Renal cortical epithelial cell (primary cell): ENCODE data around the gene SEC22A. TPM values are rescaled to one million over a fixed set of nuclear protein-coding genes. Genes with fewer than 3 reads are reported as not detected.

ENCODE experiments used
- DNase-seq: peaks from one replicate; pipeline ENCODE4 v3.0.0-alpha.2; 2011; ENCODE audit warnings: low read depth
- total RNA-seq: library from RNA; depleted of rRNA; stranded (reverse); fragments of >200 nt; gene quantifications from 2 replicates; pipeline ENCODE4 v1.2.3, GENCODE V29; 2014

The SEC22A gene
- total RNA-seq, 1 donor from 2014 or later = 42.9 TPM

GRCh38 chr3:123305192-123305591 is 103.4 kb downstream of the SEC22A start:
- no peak for DNase-seq

DNA sequence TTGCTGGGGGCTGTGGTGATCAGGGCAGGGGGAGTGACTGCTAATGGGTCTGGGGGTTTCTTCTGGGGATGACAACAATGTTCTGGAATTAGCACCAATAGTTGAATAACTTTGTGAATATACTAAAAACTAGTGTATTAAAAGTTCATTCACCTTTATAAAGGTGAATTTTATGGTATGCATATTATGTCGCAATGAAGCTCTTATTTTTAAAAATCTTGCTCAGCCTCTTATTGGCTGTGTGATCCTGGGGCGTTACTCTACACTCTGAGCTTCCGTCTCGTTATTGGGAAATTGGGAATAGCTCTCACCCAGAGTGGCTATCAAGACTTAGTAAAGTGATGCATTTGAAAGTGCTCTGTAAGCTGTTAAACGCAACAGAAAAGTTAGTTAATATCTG is 105.3 kb downstream of the SEC22A start:
- no peak for DNase-seq

DNA sequence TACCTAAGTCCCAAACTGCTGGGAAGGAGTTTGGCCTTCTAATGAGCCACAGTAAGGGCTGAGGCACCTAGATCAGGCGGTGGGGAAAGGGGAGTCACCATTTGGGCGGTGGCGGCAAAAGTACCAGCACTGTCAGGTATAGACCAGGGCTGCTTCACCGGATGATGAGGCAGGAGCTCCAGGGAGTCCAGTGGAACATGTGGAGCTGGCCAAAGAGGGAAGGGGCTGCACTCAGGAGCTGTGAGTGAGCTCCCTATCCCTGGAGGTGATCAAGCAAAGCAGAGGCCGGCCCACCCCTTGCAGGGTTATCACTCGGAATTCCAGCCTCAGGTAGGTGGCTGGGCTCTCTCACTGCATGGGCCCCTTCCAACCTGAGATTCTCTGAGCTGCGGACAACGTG is 108.4 kb downstream of the SEC22A start:
- DNase-seq = no peak

DNA sequence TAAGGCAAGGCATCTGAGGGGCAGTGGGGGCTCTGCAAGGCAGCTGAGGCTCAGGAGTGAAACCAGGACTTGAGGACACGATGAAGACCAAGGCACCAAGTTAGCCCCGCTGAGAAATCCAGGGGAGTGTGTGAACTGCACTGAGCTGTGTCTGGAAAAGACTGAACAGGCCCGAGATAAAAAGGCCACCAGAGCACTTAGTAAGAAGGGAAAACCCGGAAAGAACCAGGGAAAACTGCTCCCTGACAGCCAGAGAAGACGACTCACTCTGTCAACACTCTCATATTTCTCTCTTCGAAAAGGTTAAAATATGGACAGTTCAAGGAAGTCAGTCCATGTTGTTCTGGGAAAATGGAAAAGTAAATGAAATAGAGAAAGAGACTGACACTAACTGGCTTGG is 109.0 kb downstream of the SEC22A start:
- DNase-seq = peak; percentile 33

DNA sequence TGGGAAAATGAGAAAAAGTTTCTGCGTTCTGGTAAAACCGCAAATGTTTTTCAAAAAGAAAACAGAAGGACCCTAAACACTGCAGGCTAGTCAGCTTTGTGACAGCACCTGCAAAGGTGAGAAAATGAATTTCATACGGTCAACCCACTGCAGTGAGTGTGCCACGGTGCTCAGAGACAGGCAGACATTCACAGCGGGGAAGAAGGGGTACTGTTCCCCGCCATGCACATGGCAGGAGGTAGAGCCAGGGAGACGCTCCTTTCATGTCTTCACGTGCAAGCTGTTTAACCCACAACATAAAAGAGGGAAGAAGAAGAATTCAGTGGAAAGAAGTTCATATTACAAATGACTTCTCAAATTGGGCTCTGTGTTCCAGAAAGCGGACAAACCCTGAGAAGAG is 109.5 kb downstream of the SEC22A start:
- no peak for DNase-seq

GRCh38 chr3:123312331-123313265 is 110.9 kb downstream of the SEC22A start:
- no peak for DNase-seq

DNA sequence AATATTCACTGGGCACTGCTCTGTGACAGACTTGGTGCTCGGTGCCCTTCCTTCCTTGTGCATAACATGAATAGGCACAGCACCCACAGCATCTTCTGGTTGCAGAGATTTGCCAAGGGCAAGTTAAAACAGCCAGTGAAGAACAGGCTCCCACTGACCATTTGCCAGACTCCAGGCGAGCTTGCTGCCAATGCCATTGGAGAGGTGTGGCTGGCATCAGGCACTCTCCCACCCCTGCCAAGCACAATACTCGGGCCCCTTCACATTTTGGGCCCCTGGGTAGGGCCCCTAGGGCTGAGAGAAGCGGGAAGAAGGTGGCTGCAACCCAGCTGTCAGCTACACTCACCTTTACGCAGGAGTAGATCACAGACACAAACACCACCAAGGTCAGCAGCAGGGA is 112.1 kb downstream of the SEC22A start:
- DNase-seq = no peak

DNA sequence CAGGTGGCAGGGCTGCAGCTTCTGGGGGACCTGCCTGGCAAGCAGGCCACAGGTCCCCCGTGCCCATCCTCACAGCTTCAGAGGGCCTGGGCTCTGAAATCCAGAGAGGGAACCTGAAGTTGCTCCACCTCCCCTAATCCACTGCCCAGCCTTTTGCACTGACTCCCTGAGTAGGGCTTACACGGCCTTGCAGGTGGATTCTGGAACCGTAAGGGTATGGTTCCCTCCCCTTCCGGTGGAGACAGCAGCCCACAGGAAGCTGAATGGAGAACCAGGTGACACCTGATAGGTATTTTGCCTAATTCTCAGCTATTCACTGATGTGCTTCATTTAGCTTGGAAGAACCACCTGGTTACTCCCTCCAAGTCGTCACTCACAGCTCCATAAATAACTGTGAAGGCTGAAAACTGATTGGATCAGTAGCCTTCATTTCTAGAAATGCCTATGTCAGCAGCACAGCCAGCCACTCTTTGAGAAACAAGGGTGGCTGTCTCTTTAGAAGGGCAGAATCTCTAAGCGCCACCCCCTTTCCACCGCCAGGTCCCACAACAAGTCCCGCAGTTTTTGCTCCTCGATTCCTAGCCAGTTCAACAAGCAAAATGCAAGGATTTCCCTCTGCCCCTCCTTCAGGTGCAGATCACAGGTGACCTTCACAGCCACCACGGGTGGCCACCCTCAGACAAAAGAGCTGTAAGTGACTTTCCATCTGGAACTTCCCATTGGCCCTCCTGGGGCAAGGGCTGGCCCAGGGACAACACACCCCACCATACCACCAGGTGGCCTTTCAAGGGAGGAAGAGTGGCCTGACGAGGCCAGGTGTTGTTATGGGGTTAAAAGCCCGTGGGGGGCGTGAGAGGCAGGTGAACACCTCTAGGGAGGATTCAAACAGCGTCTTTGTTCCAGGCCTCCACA is 112.9 kb downstream of the SEC22A start:
- DNase-seq = no peak

GRCh38 chr3:123315271-123315595 is 113.5 kb downstream of the SEC22A start:
- no peak for DNase-seq

DNA sequence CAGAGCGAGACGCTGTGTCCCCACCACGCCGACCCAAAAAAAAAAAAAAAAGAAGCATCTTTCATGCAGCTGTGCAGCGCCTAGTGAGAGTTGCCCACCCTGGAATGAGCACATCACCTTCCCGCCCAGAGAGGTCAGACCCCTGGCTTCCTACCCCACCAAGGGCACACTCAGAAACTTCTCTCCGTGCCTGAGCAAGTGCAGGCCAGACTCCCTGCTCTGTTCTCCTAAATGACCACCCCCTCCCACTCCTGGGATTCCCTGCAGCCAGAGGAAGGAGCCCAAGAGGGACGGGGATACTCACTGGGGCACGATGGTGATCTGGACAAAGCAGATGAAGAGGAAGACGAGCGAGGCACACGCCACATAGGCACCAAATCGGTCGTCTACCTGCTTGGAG is 116.0 kb downstream of the SEC22A start:
- no peak for DNase-seq

DNA sequence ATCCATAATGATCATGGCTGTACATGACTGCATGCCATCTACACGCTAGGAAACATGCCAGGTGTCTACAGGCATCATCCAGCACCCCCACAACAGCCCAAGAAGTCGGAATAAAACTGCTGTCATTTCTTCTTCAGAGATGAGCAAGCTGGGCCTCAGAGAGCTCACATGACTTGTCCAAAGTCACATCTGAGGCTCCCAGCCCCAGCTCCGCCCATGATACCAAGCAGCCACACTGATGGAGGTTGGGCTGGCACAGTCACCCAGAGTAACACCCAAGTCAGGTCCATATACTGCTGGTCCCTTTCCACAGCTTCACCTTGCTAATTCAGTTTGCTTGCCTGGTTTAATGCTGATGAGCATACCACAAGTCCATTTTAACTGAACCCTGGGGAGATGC is 116.6 kb downstream of the SEC22A start:
- no peak for DNase-seq

DNA sequence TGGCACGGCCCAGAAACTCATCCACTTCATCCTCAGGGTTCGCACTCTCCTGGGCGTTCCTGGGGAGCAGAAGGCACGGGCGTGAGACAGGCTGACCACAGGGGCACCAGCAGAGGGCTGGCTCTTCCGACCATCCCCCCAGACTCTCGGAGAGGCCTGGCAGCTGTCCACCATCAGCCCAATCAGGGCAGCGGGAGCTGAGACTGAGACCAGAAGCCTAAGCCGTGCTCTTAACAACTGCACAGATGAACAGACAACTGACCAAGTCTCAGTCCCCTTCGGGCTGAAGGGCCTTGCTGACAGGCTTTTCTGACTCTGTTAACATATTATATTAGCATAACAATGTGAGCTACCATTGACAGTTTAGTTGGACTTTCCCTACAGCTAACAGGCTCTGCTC is 118.0 kb downstream of the SEC22A start:
- DNase-seq = no peak

GRCh38 chr3:123320221-123320620 is 118.5 kb downstream of the SEC22A start:
- no peak for DNase-seq

DNA sequence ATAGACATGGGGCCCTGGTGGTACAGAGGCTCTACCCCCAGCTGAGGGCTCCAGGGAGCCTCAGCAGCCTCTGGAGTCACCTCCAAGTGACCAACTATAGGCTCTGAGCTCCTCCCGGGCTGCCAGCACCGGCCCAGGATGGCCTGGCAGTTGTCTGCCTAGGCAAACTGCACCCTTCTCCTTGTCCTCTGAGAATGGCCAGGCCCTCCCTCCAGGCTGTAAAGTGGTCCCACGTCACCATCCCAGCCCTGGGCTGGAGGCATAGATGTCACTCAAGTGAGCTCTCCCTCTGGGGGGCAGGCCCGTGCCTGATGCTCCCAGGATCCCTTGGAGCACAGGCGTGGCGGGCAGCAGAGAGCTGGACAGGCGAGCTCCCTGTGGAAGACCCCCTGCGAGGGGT is 120.1 kb downstream of the SEC22A start:
- DNase-seq = no peak

DNA sequence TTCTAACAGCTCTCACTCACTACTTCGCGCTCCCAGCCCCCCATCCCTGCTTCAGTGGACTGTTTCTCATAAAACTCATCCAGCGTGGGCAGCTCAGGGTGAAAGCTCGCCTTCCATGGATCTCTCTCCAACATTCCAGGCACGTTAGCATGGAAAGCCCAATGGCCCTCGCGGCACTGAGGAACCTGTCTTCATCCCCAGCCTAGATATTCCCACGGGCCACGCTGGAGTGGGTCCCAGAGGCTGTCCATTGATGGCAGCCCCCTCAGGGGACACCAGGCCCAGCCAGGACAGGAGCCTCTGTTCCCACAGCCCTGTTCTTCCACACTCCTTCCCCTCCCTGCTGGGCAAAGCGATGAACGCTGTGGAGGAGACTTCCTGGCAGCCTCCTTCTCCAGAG is 121.1 kb downstream of the SEC22A start:
- DNase-seq = no peak

Other genes starting within 250 kb of the SEC22A start
- gene SEMA5B, start 174.2 kb upstream of the SEC22A start, total RNA-seq = 3.6 TPM in 1 of 2 replicates, not detected in the other
- 33.7 and 37.2 TPM in 2 replicates for gene PDIA5, start 134.9 kb upstream of the SEC22A start, total RNA-seq
- 0.52 and 0.99 TPM in 2 replicates for gene ADCY5, start 247.1 kb downstream of the SEC22A start, total RNA-seq